ENCODE data around the gene DRAM2.

DRAM2 gene

GRCh38 chr1:111174070-111174469 is 34.2 kb upstream of the DRAM2 start:
- no peak for DNase-seq (ENCODE audit: low spot score)
- TF ChIP-seq CTCF (IDR thresholded peaks at IDR 0.05; ENCODE audit: extremely low read depth, missing control alignments), result no peak

- DNase-seq (ENCODE audit: low spot score), result no peak
- no peak for TF ChIP-seq CTCF (IDR thresholded peaks at IDR 0.05; ENCODE audit: extremely low read depth, missing control alignments)
Observed at GRCh38 chr1:111172463-111172862, 32.6 kb upstream of the DRAM2 start.

- DNase-seq (ENCODE audit: low spot score), result no peak
Observed at GRCh38 chr1:111164151-111164550, 24.3 kb upstream of the DRAM2 start.

GRCh38 chr1:111163363-111163762 is 23.5 kb upstream of the DRAM2 start:
- no peak for TF ChIP-seq CTCF (IDR thresholded peaks at IDR 0.05; ENCODE audit: extremely low read depth, missing control alignments)
- no peak for DNase-seq (ENCODE audit: low spot score)

More at GRCh38 chr1:111164151-111164550, 24.3 kb upstream of the DRAM2 start:
- TF ChIP-seq CTCF (IDR thresholded peaks at IDR 0.05; ENCODE audit: extremely low read depth, missing control alignments), result no peak

- no peak for TF ChIP-seq CTCF (IDR thresholded peaks at IDR 0.05; ENCODE audit: extremely low read depth, missing control alignments)
- no peak for DNase-seq (ENCODE audit: low spot score)
Observed at GRCh38 chr1:111162488-111162880, 22.6 kb upstream of the DRAM2 start.

GRCh38 chr1:111161843-111162487 is 22.1 kb upstream of the DRAM2 start:
- no peak for DNase-seq (ENCODE audit: low spot score)
- TF ChIP-seq CTCF (IDR thresholded peaks at IDR 0.05; ENCODE audit: extremely low read depth, missing control alignments), result no peak

- no peak for DNase-seq (ENCODE audit: low spot score)
- no peak for TF ChIP-seq CTCF (IDR thresholded peaks at IDR 0.05; ENCODE audit: extremely low read depth, missing control alignments)
Observed at GRCh38 chr1:111157431-111157830, 17.5 kb upstream of the DRAM2 start.

Data from GM20000 (cell line).